Gastroesophageal sphincter (tissue), 4 donors: Measurements from ENCODE around the gene NTN5. TPM values are rescaled to one million over a fixed set of nuclear protein-coding genes. Genes with fewer than 3 reads are reported as not detected.
"Not testable (repeated sequence)": the region's sequence is repeated elsewhere in the genome, so short reads cannot be mapped to it uniquely, and the experiment has no call there.

Experiments used
- ATAC-seq: fragments of 150-250 bp; one replicate; pipeline ENCODE4 v1.9.1; 2016; ENCODE audit warnings: mild to moderate bottlenecking, moderate library complexity
- H3K27ac ChIP-seq, 4 donors: fragments of 200-600 bp; sonication (generic) in 3 of 4; 1 replicate in 3 of 4; 2 replicates in 1 of 4; pipeline ENCODE4 v1.5.1; 2016 to 2019
- H3K27me3 ChIP-seq: fragments of 200-600 bp; sonication (generic); one replicate; pipeline ENCODE4 v1.5.1; 2019
- H3K36me3 ChIP-seq, 2 donors: fragments of 200-600 bp; sonication (generic); one replicate each; pipeline ENCODE4 v1.5.1; 2019; ENCODE audit warnings: control low read depth in 1 of 2
- H3K4me1 ChIP-seq, 3 donors: fragments of 200-600 bp; sonication (generic); 1 replicate in 2 of 3; 2 replicates in 1 of 3; pipeline ENCODE4 v1.5.1; 2016 to 2019; ENCODE audit warnings: control low read depth in 2 of 3
- H3K4me3 ChIP-seq, 2 donors: fragments of 200-600 bp; sonication (generic); one replicate each; pipeline ENCODE4 v1.5.1; 2019; ENCODE audit warnings: mild to moderate bottlenecking in 1 of 2, moderate library complexity in 1 of 2
- H3K9me3 ChIP-seq, 3 donors: fragments of 200-600 bp; sonication (generic); one replicate each; pipeline ENCODE4 v1.5.1; 2017 to 2019; ENCODE audit warnings: control low read depth in 2 of 3
- EP300 ChIP-seq: sonication (generic); formaldehyde crosslinking; IDR thresholded peaks from one replicate; pipeline ENCODE4 v1.6.1; 2017; ENCODE audit warnings: antibody characterized with exemption, mild to moderate bottlenecking
- POLR2A ChIP-seq, 2 donors: fragments of 450-650 bp; IDR thresholded peaks; one replicate each; pipeline ENCODE4 v1.6.1; 2017; ENCODE audit warnings: antibody characterized with exemption in 2 of 2, mild to moderate bottlenecking in 2 of 2, moderate library complexity in 1 of 2
- POLR2AphosphoS5 ChIP-seq: sonication (generic); formaldehyde crosslinking; IDR thresholded peaks from one replicate; pipeline ENCODE4 v1.6.1; 2017; ENCODE audit warnings: antibody characterized with exemption
- WGBS, 2 donors: methylation state at CpG; one replicate each; pipeline ENCODE4 v1.1.5; 2018; ENCODE audit warnings: low coverage in 1 of 2; 5-methylcytosine and 5-hydroxymethylcytosine counted together
- total RNA-seq, 4 donors: library from RNA; depleted of rRNA; stranded (reverse); fragments of >200 nt; gene quantifications; one replicate each; pipeline ENCODE4 v1.1.0, GENCODE V29; 2016
- TF ChIP-seq, protein P1 (sequence below), 4 experiments: fragments of 200-600 bp in 2 of 4; fragments of 450-650 bp in 2 of 4; sonication (generic) in 1 of 4; IDR thresholded peaks; one replicate each; pipeline ENCODE4 v1.5.1; 2017 to 2019; ENCODE audit warnings: antibody characterized with exemption in 4 of 4, mild to moderate bottlenecking in 2 of 4, moderate library complexity in 2 of 4

NTN5 gene
- total RNA-seq, 4 donors from 2014 or later, result 0.78 to 2.3 (median 1.1) TPM; not detected in 1

- Histone ChIP-seq H3K9me3 (no peaks in the 10 kb centered on the region), H3K27ac (no peak overlapping the region), H3K36me3 (no peaks in the 10 kb centered on the region), H3K27me3 (no peaks in the 10 kb centered on the region), H3K4me3 (no peak overlapping the region), H3K4me1 (peaks cover 0 to 12% (median 0%) of the 10 kb centered on the region in 3 donors)
- no peak for TF ChIP-seq POLR2A (IDR thresholded peaks at IDR 0.05)
- TF ChIP-seq, protein P1, sequence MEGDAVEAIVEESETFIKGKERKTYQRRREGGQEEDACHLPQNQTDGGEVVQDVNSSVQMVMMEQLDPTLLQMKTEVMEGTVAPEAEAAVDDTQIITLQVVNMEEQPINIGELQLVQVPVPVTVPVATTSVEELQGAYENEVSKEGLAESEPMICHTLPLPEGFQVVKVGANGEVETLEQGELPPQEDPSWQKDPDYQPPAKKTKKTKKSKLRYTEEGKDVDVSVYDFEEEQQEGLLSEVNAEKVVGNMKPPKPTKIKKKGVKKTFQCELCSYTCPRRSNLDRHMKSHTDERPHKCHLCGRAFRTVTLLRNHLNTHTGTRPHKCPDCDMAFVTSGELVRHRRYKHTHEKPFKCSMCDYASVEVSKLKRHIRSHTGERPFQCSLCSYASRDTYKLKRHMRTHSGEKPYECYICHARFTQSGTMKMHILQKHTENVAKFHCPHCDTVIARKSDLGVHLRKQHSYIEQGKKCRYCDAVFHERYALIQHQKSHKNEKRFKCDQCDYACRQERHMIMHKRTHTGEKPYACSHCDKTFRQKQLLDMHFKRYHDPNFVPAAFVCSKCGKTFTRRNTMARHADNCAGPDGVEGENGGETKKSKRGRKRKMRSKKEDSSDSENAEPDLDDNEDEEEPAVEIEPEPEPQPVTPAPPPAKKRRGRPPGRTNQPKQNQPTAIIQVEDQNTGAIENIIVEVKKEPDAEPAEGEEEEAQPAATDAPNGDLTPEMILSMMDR (IDR thresholded peaks at IDR 0.05), result no peak
- TF ChIP-seq EP300, result no peak
- no peak for TF ChIP-seq POLR2AphosphoS5
- ATAC-seq, result no peak
- 92 to 93% methylated on average over 2 to 3 of the region's 4 CpGs for WGBS, 2 donors
These were observed 9.2 kb downstream of the NTN5 start for GRCh38 chr19:48663667-48664066.

DNA sequence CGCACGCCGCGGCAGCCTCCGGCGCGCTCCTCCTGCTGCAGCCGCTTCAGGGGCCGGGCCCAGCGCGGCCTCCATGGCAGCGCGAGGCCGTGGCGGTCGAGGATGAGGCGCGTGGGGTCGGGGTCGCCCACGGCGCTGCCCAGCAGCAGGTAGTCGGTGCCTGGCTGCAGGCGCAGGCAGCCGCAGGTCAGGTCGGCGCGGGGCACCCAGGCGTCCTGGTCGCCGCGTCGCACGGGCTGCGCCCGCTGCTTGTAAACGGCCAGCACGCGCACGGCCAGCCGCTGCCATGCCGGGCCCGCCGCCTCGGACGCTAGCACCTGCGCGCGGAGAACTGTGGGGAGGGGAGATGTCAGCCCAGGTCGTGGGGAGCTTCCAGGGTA lies 11.1 kb downstream of the NTN5 start:
- H3K4me3 ChIP-seq, result no peak overlapping the region
- H3K27ac ChIP-seq, result no peak overlapping the region
- no peaks in the 10 kb centered on the region for H3K27me3 ChIP-seq
- ATAC-seq, result no peak
- H3K9me3 ChIP-seq, result no peaks in the 10 kb centered on the region
- no peak for TF ChIP-seq EP300
- H3K4me1 ChIP-seq, result peaks cover 0 to 12% (median 0%) of the 10 kb centered on the region in 3 donors
- WGBS, 2 donors, result 100% methylated on average over 3 of the region's 50 CpGs; no CpG with 5 or more reads in 1 of the 2 donors
- no peaks in the 10 kb centered on the region for H3K36me3 ChIP-seq

DNA sequence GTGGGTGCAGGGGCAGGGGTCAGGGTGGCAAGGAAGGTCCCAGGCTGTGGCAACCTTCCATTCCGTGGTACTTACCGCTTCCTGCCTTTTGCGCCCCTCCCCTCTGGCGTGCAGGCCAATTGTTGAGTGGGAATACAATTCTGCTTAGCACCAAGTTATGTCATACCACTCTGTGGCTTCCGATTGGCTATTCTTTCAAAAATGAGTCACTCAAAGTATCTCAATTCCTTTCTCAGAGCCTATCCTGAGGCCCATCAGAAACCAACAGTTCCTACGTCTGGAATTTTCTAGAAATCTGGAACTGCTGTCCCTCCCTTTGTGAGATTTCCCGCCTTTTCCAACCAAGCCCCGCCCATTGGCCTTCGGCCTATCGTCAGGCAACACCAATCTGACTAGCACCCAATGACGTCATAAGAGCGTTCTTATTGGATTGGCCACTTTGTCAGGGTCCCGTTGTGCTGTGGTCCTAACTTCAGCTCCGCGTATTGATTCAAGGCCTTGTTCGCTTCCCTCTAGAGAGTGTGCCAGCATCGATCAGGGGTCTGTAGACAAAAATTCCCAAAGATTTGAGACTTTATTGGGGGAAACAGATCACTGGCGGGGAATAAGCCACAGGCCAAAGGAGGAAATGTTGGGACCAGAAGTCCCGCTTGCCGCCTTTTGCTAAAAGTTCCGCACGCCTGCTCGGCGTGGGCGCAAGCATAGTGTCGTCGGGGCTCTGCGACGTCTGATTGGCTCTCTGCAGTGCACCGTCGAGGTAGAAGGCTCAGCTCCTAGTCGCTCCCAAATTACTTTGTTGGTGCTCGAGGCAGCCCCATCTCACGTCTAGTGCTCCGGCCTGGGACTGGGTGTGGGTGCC lies 11.7 kb downstream of the NTN5 start:
- peaks cover 0 to 12% (median 0%) of the 10 kb centered on the region in 3 donors for H3K4me1 ChIP-seq
- no peaks in the 10 kb centered on the region for H3K27me3 ChIP-seq
- no peak for TF ChIP-seq POLR2A (IDR thresholded peaks at IDR 0.05)
- TF ChIP-seq POLR2AphosphoS5, result no peak
- TF ChIP-seq EP300, result no peak
- TF ChIP-seq, protein P1 (IDR thresholded peaks at IDR 0.05), result no peak
- no peaks in the 10 kb centered on the region for H3K36me3 ChIP-seq
- no peak overlapping the region for H3K4me3 ChIP-seq
- ATAC-seq, result peak; percentile 93
- WGBS, 2 donors, result 16 to 51% methylated on average over 15 to 21 of the region's 35 CpGs
- H3K27ac ChIP-seq, result peak overlapping the region in 3 of 4 donors; percentile 6 to 61 (median 54)
- no peaks in the 10 kb centered on the region for H3K9me3 ChIP-seq

DNA sequence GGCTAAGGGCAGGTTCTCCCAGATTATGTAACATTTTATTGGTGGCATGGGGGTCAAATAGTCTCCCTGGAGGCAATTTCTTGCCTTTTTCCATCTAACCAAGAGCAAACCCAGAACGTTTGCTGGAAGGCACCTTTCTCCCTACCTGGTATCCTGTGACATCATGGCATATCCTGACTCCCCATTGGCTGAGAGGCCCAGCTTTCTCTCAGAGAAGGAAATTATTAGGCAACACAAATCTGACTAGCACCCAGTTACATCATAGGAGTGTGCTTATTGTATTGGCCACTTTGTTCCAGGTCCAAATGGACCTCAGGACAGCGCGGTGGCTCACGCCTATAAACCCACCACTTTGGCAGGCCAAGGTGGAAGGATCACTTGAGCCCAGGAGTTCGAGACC lies 13.0 kb downstream of the NTN5 start:
- TF ChIP-seq POLR2A (IDR thresholded peaks at IDR 0.05), result no peak
- no peak for TF ChIP-seq EP300
- TF ChIP-seq, protein P1 (IDR thresholded peaks at IDR 0.05), result no peak
- no peak for TF ChIP-seq POLR2AphosphoS5
- ATAC-seq, result no peak
- 0 to 25% methylated on average over 1 of the region's 5 CpGs for WGBS, 2 donors
- Histone ChIP-seq H3K4me3 (no peak overlapping the region), H3K4me1 (peaks cover 0 to 12% (median 0%) of the 10 kb centered on the region in 3 donors), H3K27me3 (no peaks in the 10 kb centered on the region), H3K27ac (no peak overlapping the region), H3K36me3 (no peaks in the 10 kb centered on the region), H3K9me3 (no peaks in the 10 kb centered on the region)

DNA sequence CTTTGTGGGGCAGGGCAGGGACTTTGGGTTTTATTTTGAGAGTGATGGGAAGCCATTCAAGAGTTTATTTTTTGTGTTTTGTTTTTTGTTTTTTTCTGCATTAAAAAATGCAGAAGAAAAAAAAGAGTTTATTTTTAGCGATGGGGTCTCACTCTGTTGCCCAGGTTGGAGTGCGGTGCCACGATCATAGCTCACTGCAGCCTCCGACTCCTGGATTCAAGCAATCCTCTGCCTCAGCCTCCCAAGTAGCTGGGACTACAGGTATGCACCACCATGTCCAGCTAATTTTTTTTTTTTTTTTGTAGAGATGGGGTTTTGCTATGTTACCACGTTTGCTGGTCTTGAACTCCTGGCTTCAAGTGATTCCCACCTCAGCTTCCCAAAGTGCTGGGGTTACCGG lies 14.3 kb downstream of the NTN5 start:
- WGBS, 2 donors, result 90 to 91% methylated on average over 5 to 6 of the region's 6 CpGs
- H3K36me3 ChIP-seq, result no peaks in the 10 kb centered on the region
- ATAC-seq, result no peak
- H3K9me3 ChIP-seq, result no peaks in the 10 kb centered on the region
- no peaks in the 10 kb centered on the region for H3K27me3 ChIP-seq
- peaks cover 0 to 12% (median 0%) of the 10 kb centered on the region in 3 donors for H3K4me1 ChIP-seq
- H3K27ac ChIP-seq, result no peak overlapping the region
- TF ChIP-seq, protein P1 (IDR thresholded peaks at IDR 0.05), result no peak
- TF ChIP-seq POLR2AphosphoS5 (no peak), POLR2A (IDR thresholded peaks at IDR 0.05) (no peak)
- no peak overlapping the region for H3K4me3 ChIP-seq

DNA sequence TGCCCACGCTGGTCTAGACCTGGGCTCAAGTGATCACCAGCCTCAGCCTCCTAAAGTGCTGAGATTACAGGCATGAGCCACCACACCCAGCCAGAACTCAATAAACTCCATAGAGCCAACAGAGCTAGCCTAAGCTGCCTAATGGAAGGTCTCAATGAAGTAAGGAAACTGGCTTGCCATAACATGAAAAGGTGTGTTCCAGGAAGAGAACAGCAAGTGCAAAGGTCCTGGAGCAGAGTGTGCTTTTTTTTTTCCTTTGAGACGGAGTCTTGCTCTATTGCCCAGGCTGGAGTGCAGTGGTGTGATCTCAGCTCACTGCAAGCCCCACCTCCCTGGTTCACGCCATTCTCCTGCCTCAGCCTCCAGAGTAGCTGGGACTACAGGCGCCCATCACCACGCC lies 15.0 kb downstream of the NTN5 start:
- H3K36me3 ChIP-seq, H3K4me3 ChIP-seq, H3K27me3 ChIP-seq, H3K27ac ChIP-seq, ATAC-seq, H3K9me3 ChIP-seq: not testable (repeated sequence)
- 80 to 95% methylated on average over 1 to 2 of the region's 5 CpGs for WGBS, 2 donors
- H3K4me1 ChIP-seq, result peaks cover 0 to 12% (median 0%) of the 10 kb centered on the region in 3 donors
